DMS79 (cell line): ENCODE results near the gene DNM3.
"Not testable (repeated sequence)": the region's sequence is repeated elsewhere in the genome, so short reads cannot be mapped to it uniquely, and the experiment has no call there.

Source experiments
- DNase-seq: peaks from one replicate; lab custom pipeline; 2025; lab: John Stamatoyannopoulos, UW

DNM3 gene

GRCh38 chr1:172277989-172278388 is 436.7 kb downstream of the DNM3 start:
- DNase-seq: no peak

- no peak for DNase-seq
These were observed 437.2 kb downstream of the DNM3 start for GRCh38 chr1:172278478-172278877.

- no peak for DNase-seq
These were observed 438.8 kb downstream of the DNM3 start for GRCh38 chr1:172279939-172280636.

- no peak for DNase-seq
These were observed 442.5 kb downstream of the DNM3 start for GRCh38 chr1:172283766-172284165.

- no peak for DNase-seq
These were observed 445.4 kb downstream of the DNM3 start for GRCh38 chr1:172286629-172287076.

- no peak for DNase-seq
These were observed 445.9 kb downstream of the DNM3 start for GRCh38 chr1:172287208-172287607.

- DNase-seq: no peak
These were observed 447.3 kb downstream of the DNM3 start for GRCh38 chr1:172288581-172288980.

- DNase-seq: no peak
These were observed 448.1 kb downstream of the DNM3 start for GRCh38 chr1:172289448-172289847.

- no peak for DNase-seq
These were observed 451.5 kb downstream of the DNM3 start for GRCh38 chr1:172292840-172293239.

GRCh38 chr1:172293429-172293828 is 452.1 kb downstream of the DNM3 start:
- no peak for DNase-seq

GRCh38 chr1:172298141-172298540 is 456.8 kb downstream of the DNM3 start:
- DNase-seq: no peak

GRCh38 chr1:172298911-172299310 is 457.6 kb downstream of the DNM3 start:
- no peak for DNase-seq

- DNase-seq: no peak
These were observed 458.2 kb downstream of the DNM3 start for GRCh38 chr1:172299515-172299914.

- not testable (repeated sequence) for DNase-seq
These were observed 466.2 kb downstream of the DNM3 start for GRCh38 chr1:172307508-172307907.

GRCh38 chr1:172308142-172308541 is 466.8 kb downstream of the DNM3 start:
- no peak for DNase-seq

GRCh38 chr1:172308577-172308976 is 467.3 kb downstream of the DNM3 start:
- DNase-seq: no peak

- DNase-seq: no peak
These were observed 479.4 kb downstream of the DNM3 start for GRCh38 chr1:172320733-172321132.

- no peak for DNase-seq
These were observed 480.2 kb downstream of the DNM3 start for GRCh38 chr1:172321451-172321850.

GRCh38 chr1:172322219-172323061 is 481.1 kb downstream of the DNM3 start:
- DNase-seq: no peak

GRCh38 chr1:172323686-172324085 is 482.4 kb downstream of the DNM3 start:
- no peak for DNase-seq

- DNase-seq: no peak
These were observed 482.8 kb downstream of the DNM3 start for GRCh38 chr1:172324086-172324485.

GRCh38 chr1:172324761-172325160 is 483.5 kb downstream of the DNM3 start:
- no peak for DNase-seq

- DNase-seq: no peak
These were observed 484.2 kb downstream of the DNM3 start for GRCh38 chr1:172325531-172325930.
